HG03280 (cell line): ENCODE measurements around the gene BBS9.

ENCODE experiments used
- ATAC-seq: cut with Tn5 transposase; IDR thresholded peaks from one replicate; pipeline ENCODE4 v1.9.1; 2021; ENCODE audit warnings: mild to moderate bottlenecking, moderate library complexity; ENCODE audit not compliant: unreplicated experiment

Gene BBS9

DNA sequence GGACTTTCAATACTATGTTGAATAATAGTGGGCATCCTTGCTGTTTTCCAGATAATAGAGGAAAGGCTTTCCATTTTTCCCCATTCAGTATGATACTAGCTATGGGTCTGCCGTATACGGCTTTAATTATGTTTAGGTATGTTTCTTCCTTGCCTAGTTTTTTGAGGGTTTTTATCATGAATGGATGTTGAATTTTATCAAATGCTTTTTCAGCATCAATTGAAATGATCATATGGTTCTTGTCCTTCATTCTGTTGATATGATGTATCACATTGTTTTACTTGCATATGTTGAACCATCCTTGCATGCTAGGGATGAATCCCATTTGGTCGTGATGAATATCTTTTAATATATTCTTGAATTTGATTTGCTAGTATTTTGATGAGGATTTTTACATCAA lies 11.0 kb upstream of the BBS9 start:
- ATAC-seq = no peak

DNA sequence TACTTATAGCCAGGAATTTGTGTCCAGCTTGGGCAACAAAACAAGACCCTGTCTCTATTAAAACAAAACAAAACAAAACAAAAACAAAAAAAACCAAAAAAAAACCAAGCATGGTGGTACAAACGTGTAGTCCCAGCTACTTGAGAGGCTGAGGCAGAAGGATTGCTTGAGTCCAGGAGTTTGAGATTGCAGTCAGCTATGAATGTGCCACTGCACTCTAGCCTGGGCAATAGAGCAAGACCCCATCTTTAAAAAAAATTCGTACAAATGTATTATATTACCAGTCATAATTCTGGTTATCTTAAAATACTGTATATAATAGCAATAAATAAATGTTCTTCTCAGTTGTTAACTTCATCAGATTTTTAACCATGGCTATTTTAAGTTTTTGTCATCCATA lies 2.3 kb upstream of the BBS9 start:
- no peak for ATAC-seq

DNA sequence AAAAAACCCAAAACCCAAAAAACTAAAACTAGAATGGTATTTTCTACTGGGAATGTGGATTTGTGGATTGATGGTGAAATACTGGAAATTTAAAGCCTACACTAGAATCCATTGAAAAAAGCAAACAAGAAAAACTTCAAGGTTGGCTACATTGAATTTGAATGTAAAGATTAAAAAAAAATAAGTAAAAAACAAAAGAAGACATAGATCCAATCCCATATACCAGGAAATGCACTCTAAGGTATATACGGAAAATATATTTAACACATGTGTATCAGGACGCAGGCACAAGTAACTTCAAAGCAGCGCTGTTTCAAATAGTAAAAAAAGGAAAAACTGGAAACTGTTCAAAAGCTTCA lies 754 bp upstream of the BBS9 start:
- no peak for ATAC-seq

DNA sequence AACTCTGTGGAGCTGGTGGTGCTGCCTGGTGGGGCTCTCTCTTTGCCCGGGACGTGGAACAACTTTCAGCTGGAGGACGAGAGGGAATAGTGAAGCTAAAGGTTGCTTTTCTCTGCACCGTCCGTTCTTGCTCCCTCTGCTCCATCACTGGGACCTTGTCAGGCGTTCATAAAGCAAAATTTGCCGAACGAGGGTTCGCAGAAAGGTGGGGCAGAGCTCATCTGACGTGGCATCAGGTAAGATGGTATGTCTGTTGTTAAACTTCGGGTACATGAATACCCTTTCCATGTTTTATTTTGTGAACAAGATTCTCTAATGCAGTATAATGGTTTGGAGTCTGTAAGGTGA lies 416 bp downstream of the BBS9 start:
- no peak for ATAC-seq

DNA sequence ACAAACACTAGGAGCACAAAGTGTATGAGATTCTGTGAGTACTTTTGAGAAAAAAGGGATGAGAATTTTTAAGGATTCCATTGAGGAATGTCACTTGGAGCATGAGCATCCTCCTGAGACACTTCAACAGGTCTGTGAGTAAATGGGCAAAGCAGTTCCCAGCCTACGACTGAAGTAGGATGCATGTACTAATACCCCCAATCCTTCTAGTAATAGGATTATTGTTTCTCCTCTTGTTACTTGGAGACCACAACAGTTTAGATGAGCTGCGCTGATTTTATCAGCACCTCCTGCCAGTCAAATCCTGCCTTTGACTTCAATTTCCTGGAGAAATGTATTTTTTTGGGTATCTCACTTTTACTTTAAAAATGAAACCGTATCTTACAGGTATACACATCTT lies 820 bp downstream of the BBS9 start:
- no peak for ATAC-seq

DNA sequence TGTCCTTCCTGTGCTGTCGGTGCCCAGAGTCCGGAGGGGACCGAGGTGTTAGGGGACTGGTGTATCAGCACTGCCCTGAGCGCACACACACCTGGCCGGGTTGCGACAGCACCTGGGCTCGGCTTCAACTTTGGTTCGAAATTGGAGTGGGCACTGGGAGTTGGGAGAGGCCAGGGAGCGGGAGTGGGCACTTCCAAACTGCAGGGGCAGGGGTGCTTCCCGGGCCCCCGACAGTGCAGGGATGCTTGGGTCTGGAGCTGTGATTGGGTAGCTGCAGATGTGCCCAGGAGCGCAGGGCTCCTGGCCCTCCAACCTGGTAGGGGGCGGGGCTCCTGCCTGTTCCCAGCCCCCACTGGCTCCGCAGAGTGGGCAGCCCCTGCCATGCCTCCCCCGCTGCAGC lies 7.7 kb downstream of the BBS9 start:
- ATAC-seq = no peak

DNA sequence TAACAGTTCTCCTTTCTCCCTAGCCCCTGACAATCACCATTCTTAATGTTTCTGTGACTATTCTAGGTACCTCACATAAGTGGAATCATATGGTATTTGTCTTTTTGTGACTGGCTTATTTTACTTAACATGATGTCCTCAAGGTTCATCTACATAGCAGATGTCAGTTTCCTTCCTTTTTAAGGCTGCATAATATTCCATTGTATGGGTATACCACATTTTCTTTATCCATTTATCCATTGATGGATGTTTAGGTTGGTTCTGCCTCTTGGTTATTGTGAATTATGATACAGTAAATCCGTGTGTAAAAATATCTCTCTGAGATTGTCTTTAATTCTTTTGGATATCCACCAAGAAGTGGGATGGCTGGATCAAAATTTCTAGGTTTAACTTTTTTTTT lies 13.2 kb downstream of the BBS9 start:
- ATAC-seq = no peak

DNA sequence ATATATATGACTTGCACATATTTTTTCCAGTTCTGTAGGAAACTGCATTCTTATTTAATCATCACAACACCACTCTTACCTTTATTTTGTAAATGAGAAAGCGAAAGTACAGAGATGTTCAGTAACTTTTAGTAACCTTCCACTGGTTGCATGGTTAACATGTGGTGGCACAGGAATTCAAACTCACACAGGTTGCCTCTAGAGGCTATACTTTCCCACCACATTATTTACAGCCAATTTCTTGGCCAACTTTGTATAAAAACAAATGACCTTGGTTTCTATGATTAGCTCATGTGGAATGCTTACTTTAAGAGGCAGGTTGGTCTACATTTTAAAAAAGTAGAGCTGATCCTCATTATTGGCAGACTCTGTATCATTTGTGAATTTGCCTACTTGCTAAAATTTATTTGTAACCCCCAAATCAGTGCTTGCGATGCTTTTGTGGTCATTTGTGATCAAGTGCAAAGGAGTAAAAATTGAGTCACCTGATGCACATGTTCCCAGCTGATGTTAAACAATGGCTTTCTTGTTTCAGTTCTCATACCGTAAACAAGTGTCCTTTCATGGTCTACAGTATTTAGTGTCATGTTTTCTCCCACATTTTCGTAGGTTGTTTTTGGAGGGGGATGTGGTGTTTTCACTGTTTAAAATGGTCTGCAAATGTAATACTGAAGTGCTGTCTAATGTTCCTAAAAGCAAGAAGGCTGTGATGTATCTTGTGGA lies 14.8 kb downstream of the BBS9 start:
- ATAC-seq = no peak

DNA sequence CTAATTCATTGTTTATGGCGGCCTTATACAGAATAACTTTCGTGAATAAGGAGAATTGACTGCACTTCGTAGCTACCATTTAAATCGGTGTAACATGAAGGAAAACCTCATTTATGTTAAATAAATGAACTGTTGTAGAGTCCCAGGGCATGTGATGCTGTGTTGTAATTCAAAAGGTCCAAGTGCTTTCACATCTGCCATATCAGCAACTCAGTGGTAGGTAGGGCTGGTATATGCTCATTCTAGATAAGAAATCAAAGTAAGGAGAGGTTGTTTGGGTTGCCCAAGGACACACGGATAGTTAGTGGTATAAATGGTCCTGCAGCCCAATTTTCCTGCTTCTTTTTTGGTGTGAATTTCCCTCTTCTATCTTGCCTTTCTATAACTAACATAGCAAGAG lies 15.8 kb downstream of the BBS9 start:
- ATAC-seq = no peak

DNA sequence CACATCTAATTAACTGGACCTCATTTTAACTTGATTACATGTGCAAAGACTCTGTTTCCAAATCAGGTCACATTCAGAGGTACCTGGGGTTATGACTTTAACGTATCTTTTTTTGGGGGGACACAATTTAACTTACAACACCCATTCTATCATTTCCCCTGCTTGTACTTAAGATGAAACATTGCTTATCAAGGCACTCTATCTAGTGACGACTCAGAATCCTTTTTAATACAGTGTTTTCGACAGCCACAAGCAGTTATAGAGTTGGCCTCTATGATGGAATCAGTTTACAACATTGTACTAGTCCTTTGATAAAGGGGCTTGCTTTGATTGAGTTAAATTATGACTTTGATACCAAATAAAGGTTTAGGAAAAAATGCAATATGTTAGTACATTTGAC lies 22.7 kb downstream of the BBS9 start:
- no peak for ATAC-seq

DNA sequence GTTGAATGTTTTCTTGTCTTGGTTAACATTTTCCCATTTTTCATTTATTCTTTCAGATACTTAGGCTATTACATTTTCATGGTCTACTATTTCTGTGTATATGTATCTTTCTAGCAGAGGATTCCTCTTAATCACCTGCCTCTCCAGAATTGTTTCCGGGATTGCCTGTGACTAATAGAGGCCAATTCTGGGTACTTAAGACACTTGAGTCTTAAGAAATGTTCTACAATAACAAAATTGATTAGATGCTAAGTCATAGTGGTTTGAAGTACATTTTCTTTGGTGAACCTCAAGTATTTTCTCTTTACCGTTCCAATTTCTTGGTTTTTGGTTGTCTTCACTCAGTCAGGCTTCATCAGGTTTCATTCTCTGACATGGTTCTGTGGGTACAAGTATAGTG lies 26.4 kb downstream of the BBS9 start:
- ATAC-seq = no peak

DNA sequence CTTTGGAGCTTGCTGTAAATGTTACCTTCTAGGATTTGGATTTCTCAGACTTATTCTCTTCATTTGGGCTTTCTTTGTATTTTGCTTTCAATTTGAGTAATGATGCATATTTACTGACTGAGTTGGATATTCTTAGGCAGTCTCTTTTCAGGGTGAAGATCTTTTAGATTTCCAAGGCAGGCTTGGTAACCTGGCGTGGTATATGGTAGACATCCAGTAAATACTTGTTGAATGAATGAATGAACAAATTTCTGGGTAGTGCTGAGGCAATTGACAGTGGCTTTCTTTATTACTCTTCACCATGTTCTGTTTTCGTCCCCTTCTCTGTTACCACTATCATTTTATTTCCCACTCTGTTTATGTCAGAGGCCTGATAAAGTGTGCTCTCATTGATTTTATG lies 27.1 kb downstream of the BBS9 start:
- ATAC-seq = no peak

DNA sequence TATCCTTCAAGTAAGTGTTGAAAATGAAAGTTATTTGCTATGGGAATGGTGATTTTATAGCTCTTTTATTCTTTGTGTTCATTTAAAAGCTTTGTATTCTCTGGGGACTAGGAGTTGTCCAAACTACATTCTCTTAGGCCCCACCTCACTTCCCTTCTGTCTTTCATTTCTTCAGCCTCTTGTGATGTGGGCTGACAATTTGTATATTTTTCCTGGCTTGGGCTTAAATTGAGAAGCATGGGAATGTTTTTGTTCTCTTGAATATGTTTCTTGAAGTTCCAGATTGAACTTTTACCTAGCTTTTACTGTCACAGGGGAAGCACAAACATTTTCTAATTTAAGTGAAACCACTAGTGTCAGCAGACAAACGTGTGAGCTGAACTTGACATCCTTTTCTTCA lies 27.9 kb downstream of the BBS9 start:
- ATAC-seq = no peak

DNA sequence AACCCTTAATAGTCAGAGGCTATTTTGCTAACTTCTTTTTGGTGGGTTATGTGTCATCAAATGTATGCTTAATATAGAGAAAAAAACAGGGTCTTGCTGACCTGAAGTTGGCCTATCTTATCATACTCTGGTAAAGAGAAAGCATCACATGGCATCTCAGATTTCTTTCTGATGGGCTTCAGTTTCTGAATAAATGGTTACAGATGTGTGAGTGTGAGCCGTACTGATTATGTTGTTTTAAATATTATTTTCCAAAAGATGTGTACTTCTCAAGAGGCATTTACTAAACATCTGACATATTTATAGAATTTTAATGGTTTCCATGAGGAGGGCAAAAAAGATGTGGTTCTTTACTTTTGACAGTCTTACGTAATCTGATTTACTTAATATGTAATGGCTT lies 28.4 kb downstream of the BBS9 start:
- no peak for ATAC-seq

DNA sequence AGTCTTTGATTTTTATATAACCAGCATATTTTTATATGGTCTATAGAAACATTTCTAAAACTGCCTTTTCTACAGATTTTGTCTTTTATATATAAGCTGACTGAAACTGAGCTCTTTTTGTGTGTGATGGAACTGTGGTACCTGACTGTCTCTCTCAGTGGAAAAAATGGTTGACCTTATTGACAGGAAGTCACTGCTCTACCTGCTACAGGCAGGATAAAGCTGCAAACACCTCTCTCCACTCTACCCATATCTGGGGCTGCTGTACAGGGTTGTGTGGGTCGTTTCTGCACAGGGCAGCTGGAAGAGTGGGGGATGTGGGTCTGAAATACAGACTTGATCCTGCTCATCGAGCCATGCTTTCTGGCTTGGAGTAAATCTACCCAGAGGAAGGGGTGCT lies 48.5 kb downstream of the BBS9 start:
- no peak for ATAC-seq

DNA sequence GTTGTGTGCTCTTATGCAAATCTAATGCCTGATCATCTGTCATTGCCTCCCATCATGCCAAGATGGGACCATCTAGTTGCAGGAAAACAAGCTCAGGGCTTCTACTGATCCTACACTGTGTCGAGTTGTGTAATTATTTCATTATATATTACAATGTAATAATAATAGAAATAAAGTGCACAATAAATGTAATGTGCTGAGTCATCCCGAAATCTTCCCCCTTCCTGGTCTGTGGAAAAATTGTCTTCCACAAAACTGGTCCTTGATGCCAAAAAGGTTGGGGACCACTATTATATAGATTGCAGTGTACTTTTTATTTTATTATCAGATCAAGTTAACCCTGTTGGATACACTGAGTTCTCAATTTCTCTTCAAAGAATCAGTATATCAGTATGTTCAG lies 50.2 kb downstream of the BBS9 start:
- ATAC-seq = no peak

DNA sequence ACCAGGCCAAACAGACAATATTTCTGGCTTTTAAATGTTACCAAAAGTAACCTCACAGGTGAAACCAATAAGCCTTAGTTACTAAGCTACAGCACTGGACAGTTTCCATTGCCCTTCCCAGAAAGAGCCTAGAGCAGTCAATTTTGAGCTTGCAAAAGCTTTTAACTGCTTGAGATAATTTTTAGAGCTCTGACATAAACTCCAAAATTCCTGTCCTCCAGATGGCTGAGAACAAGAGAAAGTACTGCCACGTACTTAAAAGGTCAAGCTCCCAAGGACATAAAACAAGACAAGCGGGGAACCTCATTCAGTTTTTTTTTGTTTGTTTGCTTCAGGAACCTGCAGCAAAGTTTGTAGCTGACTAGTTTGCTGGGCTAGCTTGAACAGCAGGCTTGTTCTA lies 54.1 kb downstream of the BBS9 start:
- no peak for ATAC-seq

DNA sequence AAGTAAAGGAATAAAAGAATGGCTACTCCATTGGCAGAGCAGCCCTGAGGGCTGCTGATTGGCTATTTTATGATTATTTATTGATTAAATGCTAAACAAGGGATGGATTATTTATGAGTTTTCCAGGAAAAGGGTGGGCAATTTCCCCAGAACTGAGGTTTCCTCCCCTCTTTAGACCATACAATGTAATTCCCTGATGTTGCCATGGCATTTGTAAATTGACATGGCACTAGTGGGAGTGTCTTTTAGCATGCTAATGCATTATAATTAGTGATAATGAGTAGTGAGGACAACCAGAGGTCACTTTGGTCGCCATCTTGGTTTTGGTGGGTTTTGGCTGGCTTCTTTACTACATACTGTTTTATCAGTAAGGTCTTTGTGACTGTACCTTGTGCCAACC lies 55.5 kb downstream of the BBS9 start:
- ATAC-seq = no peak

DNA sequence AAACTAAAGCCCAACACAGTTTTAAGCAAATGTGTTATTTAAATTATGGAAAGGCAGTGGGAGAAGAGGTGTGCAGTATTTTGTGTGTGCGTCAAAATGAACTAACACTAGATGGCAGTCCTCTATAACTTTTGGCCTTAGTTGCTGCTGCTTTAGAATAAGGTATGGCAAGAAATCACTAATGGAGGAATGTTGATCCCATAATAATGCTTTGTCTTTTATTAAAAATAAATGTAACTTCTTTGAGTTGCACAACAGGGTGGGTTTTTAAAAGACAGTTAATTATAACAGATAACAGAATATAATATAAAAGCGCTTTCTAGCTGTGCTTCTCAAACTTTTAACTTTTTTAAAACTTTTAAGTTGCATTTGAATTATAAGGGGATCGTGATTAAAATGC lies 56.4 kb downstream of the BBS9 start:
- ATAC-seq = peak; percentile 62

DNA sequence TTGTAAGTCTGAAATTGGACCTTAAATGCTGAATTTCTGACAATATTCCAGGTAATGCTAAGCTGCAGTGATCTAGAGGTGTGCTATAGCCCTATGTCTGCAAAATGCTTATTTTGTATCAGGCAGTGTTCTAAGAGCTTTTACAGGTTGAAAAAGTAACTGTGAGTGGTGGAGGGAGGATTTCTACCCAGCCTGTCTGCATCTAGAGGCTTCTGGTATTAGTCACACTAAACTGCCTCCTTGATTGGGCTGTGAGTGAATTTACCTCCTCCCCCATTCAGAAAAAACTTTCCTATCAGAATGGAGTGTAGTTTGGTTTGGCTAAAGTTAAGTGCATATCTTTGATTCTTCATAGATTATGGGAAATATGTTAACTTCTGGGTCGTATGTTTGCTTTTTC lies 56.8 kb downstream of the BBS9 start:
- no peak for ATAC-seq

DNA sequence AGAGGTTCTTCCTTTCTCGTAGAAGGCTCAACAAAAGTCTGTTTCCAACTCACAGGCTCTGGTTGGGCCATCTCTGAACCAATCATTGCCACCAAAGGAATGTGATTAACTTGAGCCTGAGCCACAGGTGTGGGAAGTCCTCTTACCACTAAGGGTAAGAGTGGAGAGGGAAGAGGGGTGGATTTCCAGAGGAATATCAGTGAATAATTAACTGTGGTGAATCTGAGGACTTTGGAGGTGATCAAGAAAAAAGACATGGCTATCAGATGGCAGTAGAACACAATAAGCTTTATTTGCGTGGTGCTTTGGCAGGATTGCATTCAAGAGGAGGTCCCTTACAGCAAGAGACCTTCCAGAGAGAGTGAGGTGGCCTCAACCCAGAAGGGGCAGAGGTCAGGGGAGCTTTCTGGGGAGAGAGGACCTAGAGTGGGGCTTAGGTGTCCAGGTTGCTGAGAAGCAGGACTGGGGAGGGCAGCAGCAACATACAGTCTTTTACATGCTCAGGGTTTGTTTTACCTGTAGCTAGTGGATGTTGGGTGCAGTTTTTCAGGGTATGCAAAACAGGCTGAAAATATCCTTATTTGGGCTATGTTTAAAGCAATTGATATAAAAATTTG lies 61.4 kb downstream of the BBS9 start:
- ATAC-seq = peak; percentile 13

DNA sequence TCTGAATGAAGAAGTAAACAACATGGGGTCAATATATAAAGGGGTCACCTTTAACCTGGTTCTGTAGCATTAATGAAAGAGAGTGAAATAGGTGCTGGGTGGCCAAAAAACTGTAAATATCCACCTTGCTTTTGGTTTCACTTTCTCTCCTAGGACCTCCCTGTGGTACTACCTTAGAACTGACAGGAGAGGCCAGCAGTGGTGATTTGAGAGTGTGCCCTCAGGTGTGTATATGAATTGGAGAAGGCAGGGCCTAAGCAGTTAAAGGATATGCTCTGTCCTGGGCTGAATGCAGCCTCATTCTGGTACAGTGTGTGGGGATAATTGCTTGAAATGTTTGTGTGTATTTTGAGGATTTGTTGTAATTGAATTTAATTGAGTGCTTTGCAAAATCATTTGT lies 62.0 kb downstream of the BBS9 start:
- ATAC-seq = peak; percentile 80

DNA sequence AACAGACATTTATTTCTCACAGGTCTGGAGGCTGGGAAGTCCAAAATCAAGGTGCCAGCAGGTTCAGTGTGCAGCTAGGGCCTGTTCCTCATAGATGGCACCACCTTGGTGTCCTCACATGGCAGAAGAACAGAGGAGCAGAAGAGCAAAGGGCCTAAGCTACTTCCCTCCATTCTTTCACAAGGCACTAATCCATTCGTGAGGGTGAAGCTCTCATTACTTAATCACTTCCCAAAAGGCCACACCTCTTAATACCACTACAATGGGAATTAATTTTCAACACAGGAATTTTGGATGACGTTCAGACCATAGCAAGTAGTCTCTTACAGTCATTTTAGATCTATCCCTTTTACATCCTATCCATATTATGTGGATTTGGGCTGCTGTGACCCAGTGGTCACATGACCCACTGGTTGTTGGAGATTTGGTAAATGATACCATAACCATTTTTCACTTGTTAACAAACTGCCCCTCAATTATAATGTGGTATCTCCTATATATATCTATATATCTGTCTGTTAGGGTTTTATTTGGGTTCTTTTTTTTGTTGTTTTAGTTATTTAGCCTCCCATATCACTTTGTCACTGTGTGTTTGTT lies 63.4 kb downstream of the BBS9 start:
- no peak for ATAC-seq
